ENCODE measurements around the gene METAP2. TPM values are rescaled to one million over a fixed set of nuclear protein-coding genes. Genes with fewer than 3 reads are reported as not detected.

Gene METAP2
- total and polyA plus RNA-seq, 2 of the 8 experiments (the other 6 are each of a cell fraction or from before 2014, with no cell fraction given): 41.3 to 114 TPM

- H2BK5ac ChIP-seq (ENCODE audit: low read depth, low read length): no peak overlapping the region
- no peak overlapping the region for H2BK15ac ChIP-seq (ENCODE audit: low read length)
- H4K20me1 ChIP-seq (replicated peaks in 1 of 2; ENCODE audit: control insufficient read depth in 1 of 2, insufficient read depth in 2 of 2, low read length in 2 of 2): peaks cover 19 to 20% of the 10 kb centered on the region in 2 experiments
- H3K27ac ChIP-seq (ENCODE audit: low read depth, low read length): peak overlapping the region; percentile 25; the same call in 1 of the 2 replicates
- H3K9ac ChIP-seq (replicated peaks in 1 of 4; ENCODE audit: extremely low read depth in 1 of 4, low read depth in 3 of 4, low read length in 3 of 4): no peak overlapping the region
- WGBS, 2 experiments (ENCODE audit: extremely low coverage in 1 of 2, insufficient coverage in 1 of 2, insufficient read length in 1 of 2, insufficient replicate concordance in 2 of 2, low coverage in 1 of 2, low lambda C conversion rate in 2 of 2, missing lambda C conversion rate in 1 of 2): 12% methylated on average over 5 of the region's 5 CpGs; no CpG with 5 or more reads in 1 of the 2 experiments
- no peak overlapping the region for H2BK20ac ChIP-seq (ENCODE audit: low read length)
- no peak overlapping the region for H2BK120ac ChIP-seq (replicated peaks; ENCODE audit: low read depth, low read length)
- ChIA-PET POLR2A (ENCODE audit: partially characterized antibody) (interaction anchor here (0.6 to 4.4 kb wide), 14 partner anchors 9 to 464 kb away, joined by 3 to 29 read pairs (median 4); partner anchors contain the start of genes METAP2 and USP44), CTCF (ENCODE audit: partially characterized antibody) (interaction anchor here (0.6 to 3.6 kb wide), 7 partner anchors 9 to 182 kb away, joined by 3 to 17 read pairs (median 9); no protein-coding TSS in a partner anchor)
- no peak overlapping the region for H2AFZ ChIP-seq (ENCODE audit: low read length)
- H3K23me2 ChIP-seq (ENCODE audit: low read depth, low read length): no peaks in the 10 kb centered on the region
- TF ChIP-seq NANOG (IDR thresholded peaks at IDR 0.05; ENCODE audit: insufficient read depth, low read depth, low read length, poor library complexity, severe bottlenecking): no peak
- no peak for TF ChIP-seq RBBP5 (IDR thresholded peaks at IDR 0.05; ENCODE audit: borderline replicate concordance, low read depth, low read length)
- no peak for TF ChIP-seq SP2 (IDR thresholded peaks at IDR 0.05; ENCODE audit: low read length)
- TF ChIP-seq CHD1 (IDR thresholded peaks at IDR 0.05; ENCODE audit: low read depth, low read length): no peak
- no peak for TF ChIP-seq POLR2AphosphoS5 (IDR thresholded peaks at IDR 0.05; ENCODE audit: low read depth, low read length)
- TF ChIP-seq POLR2A (IDR thresholded peaks at IDR 0.05; ENCODE audit: control extremely low read depth in 1 of 2, low read depth in 2 of 2, low read length in 2 of 2): peak in 1 of 2 experiments; percentile 40; a peak in 1 of 3 replicates
- no peak for TF ChIP-seq JUND (IDR thresholded peaks at IDR 0.05; ENCODE audit: low read length)
- no peak for TF ChIP-seq POU5F1 (IDR thresholded peaks at IDR 0.05; ENCODE audit: low read depth, low read length)
- H3K18ac ChIP-seq (ENCODE audit: extremely low read depth, low read length): no peak overlapping the region
- peaks cover under 1 to 9% (median 5%) of the 10 kb centered on the region in 4 experiments; a peak in 7 of 8 replicates for H3K36me3 ChIP-seq (ENCODE audit: control insufficient read depth in 2 of 4, insufficient read depth in 4 of 4, low read length in 3 of 4)
- H4K8ac ChIP-seq (ENCODE audit: extremely low read depth, insufficient read depth, low read length): no peak overlapping the region
- peak overlapping the region in 1 of 4 experiments; percentile 5; a peak in 2 of 8 replicates for H3K4me3 ChIP-seq (ENCODE audit: extremely low read depth in 1 of 4, insufficient read depth in 2 of 4, low read depth in 3 of 4, low read length in 4 of 4)
- H3K79me2 ChIP-seq (ENCODE audit: control insufficient read depth in 1 of 2, insufficient read depth in 2 of 2, low read length in 2 of 2): peaks cover 38 to 99% of the 10 kb centered on the region in 2 experiments
- peak overlapping the region; percentile 57 to 62 for H3K4me2 ChIP-seq (ENCODE audit: insufficient read depth in 1 of 2, low read depth in 2 of 2, low read length in 2 of 2)
- H3K23ac ChIP-seq (ENCODE audit: insufficient read length): no peak overlapping the region
- no peak overlapping the region for H2AK5ac ChIP-seq (ENCODE audit: low read depth, low read length)
- no peak overlapping the region for H3K14ac ChIP-seq (ENCODE audit: insufficient read length)
- no peak overlapping the region for H3K56ac ChIP-seq (replicated peaks; ENCODE audit: insufficient read length, low read depth, low read length)
- peaks cover 0 to 22% (median 14%) of the 10 kb centered on the region in 4 experiments; a peak in 5 of 7 replicates for H3K4me1 ChIP-seq (replicated peaks in 1 of 4; ENCODE audit: control insufficient read depth in 3 of 4, insufficient read depth in 4 of 4, low read length in 3 of 4)
- H3K9me3 ChIP-seq (ENCODE audit: insufficient read depth in 2 of 2, low read depth in 1 of 2, low read length in 1 of 2): no peaks in the 10 kb centered on the region
- no peaks in the 10 kb centered on the region for H3K27me3 ChIP-seq (replicated peaks in 1 of 4; ENCODE audit: control insufficient read depth in 3 of 4, extremely low read depth in 1 of 4, insufficient read depth in 3 of 4, low read length in 3 of 4)
- FAIRE-seq: no peak
- H3K4ac ChIP-seq (replicated peaks; ENCODE audit: insufficient read length, low read depth, low read length): no peak overlapping the region
- no peaks in the 10 kb centered on the region; the same call in 1 of the 2 replicates for H3K79me1 ChIP-seq (ENCODE audit: low read depth, low read length)
- H4K5ac ChIP-seq (ENCODE audit: insufficient read length, low read depth, low read length): no peak overlapping the region
- no peak overlapping the region for H4K91ac ChIP-seq (replicated peaks; ENCODE audit: insufficient read length, low read length)
- no peak overlapping the region for H2BK12ac ChIP-seq (ENCODE audit: low read depth, low read length)
- DNase-seq (ENCODE audit: low read depth in 1 of 2, low spot score in 2 of 2): no peak
Observed at GRCh38 chr12:95538656-95539055, 64.7 kb downstream of the METAP2 start.

Measured in H1 (cell line).